K562 (cell line): Measurements from ENCODE around the gene KCNN3. TPM values are rescaled to one million over a fixed set of nuclear protein-coding genes. Genes with fewer than 3 reads are reported as not detected.

Source experiments
- ATAC-seq: fragments of 200-7000 bp; cut with Tn5 transposase; 3 replicates; pipeline ENCODE4 v1.9.1; 2020; ENCODE audit warnings: moderate library complexity
- BruUV-seq: library from RNA; stranded (reverse); fragments of 400-500 nt; replicated peaks from 2 replicates; lab custom pipeline; 2021; lab: Mats Ljungman, UMichigan
- CTCF ChIA-PET: fragments of 300-600 bp; formaldehyde crosslinking; extraction: SDS; loops from one replicate; lab custom pipeline; 2021; ENCODE audit warnings: low intra/inter-chr PET ratio; lab: Yijun Ruan, JAX
- POLR2A ChIA-PET: fragments of 300-600, 350-650 bp; sonication (Branson Sonifier 250); formaldehyde crosslinking; extraction: SDS; loops from one replicate; lab custom pipeline; 2021; ENCODE audit warnings: antibody characterized with exemption, inconsistent platforms; lab: Yijun Ruan, JAX
- DNase-seq, 4 experiments: peaks; one replicate each; pipeline versions ENCODE4 v3.0.0 to v3.0.0-alpha.2; 2011 to 2018; ENCODE audit warnings: low spot score in 3 of 4, mixed read lengths in 3 of 4; ENCODE audit errors: extremely low read depth in 1 of 4
- FAIRE-seq: peaks from 2 replicates; lab custom pipeline; 2011; peaks lifted over from hg19 to GRCh38; lab: Jason Lieb, UNC
- H2AFZ ChIP-seq: 2 replicates; pipeline ENCODE4 v1.6.0; 2011; ENCODE audit warnings: low read depth, low read length, control low read depth, inconsistent platforms
- H3K27ac ChIP-seq: fragments of 200-600 bp; 3 replicates; pipeline ENCODE4 v1.8.0; 2011; ENCODE audit warnings: low read depth, mild to moderate bottlenecking, control low read depth, inconsistent platforms, low read length, moderate library complexity, mixed read lengths; ENCODE audit errors: extremely low read depth
- H3K27me3 ChIP-seq, 2 experiments: fragments of 300-600 bp in 1 of 2; 2 replicates in 1 of 2; 3 replicates in 1 of 2; pipeline versions ENCODE4 v1.6.0 to v1.8.0; 2011; ENCODE audit warnings: inconsistent platforms in 2 of 2, low read length in 2 of 2, mild to moderate bottlenecking in 1 of 2, mixed read lengths in 1 of 2, moderate library complexity in 1 of 2; ENCODE audit not compliant: control insufficient read depth in 2 of 2, insufficient read depth in 2 of 2
- H3K36me3 ChIP-seq: fragments of 300-600 bp; 3 replicates; pipeline ENCODE4 v1.8.0; 2011; ENCODE audit warnings: mild to moderate bottlenecking, low read length, inconsistent platforms; ENCODE audit not compliant: control insufficient read depth, insufficient read depth
- H3K4me1 ChIP-seq, 2 experiments: fragments of 200-600 bp in 1 of 2; replicated peaks in 1 of 2; 2 replicates in 1 of 2; 3 replicates in 1 of 2; pipeline versions ENCODE4 v1.5.1 to v1.8.0; 2011; ENCODE audit warnings: inconsistent platforms in 2 of 2, low read length in 2 of 2, mild to moderate bottlenecking in 1 of 2, mixed read lengths in 1 of 2, moderate library complexity in 1 of 2; ENCODE audit not compliant: control insufficient read depth in 2 of 2, insufficient read depth in 2 of 2
- H3K4me2 ChIP-seq: 2 replicates; pipeline ENCODE4 v1.6.1; 2011; ENCODE audit warnings: low read length, control low read depth, inconsistent platforms, mixed read lengths; ENCODE audit not compliant: insufficient read depth
- H3K4me3 ChIP-seq: fragments of 200-600 bp; sonication (generic), shearing (Covaris generic); 2 replicates; pipeline ENCODE4 v1.5.1; 2016; ENCODE audit warnings: control low read depth, inconsistent platforms
- H3K79me2 ChIP-seq: fragments of 200-600 bp; 3 replicates; pipeline ENCODE4 v1.8.0; 2011; ENCODE audit warnings: low read length, inconsistent platforms; ENCODE audit not compliant: control insufficient read depth, insufficient read depth
- H3K9ac ChIP-seq, 2 experiments: 2 replicates each; pipeline versions ENCODE4 v1.6.0 to v1.6.1; 2011; ENCODE audit warnings: low read depth in 2 of 2, low read length in 2 of 2, control low read depth in 1 of 2, inconsistent platforms in 1 of 2, mild to moderate bottlenecking in 1 of 2, mixed read lengths in 1 of 2; ENCODE audit not compliant: insufficient read depth in 1 of 2
- H3K9me1 ChIP-seq: one replicate; pipeline ENCODE4 v1.6.0; 2011; ENCODE audit warnings: inconsistent platforms, mild to moderate bottlenecking, low read length, moderate library complexity; ENCODE audit not compliant: control insufficient read depth, insufficient read depth
- H3K9me3 ChIP-seq: replicated peaks from 2 replicates; pipeline ENCODE4 v1.5.1; 2011; ENCODE audit warnings: low read depth, low read length, inconsistent platforms; ENCODE audit not compliant: control insufficient read depth, insufficient read depth
- H4K20me1 ChIP-seq: replicated peaks from 2 replicates; pipeline ENCODE4 v1.6.1; 2011; ENCODE audit warnings: low read length, inconsistent platforms, mixed read lengths; ENCODE audit not compliant: control insufficient read depth, insufficient read depth
- ADNP ChIP-seq: fragments of 200-800 bp; sonication (Bioruptor generic); IDR thresholded peaks from 2 replicates; pipeline ENCODE4 v1.6.1; 2016; ENCODE audit warnings: missing genetic modification characterization, missing compliant biosample characterization
- ATF1 ChIP-seq, 2 experiments: fragments of 450-650 bp in 1 of 2; IDR thresholded peaks; 2 replicates each; pipeline ENCODE4 v1.6.1; 2016; ENCODE audit warnings: missing compliant biosample characterization in 1 of 2, missing genetic modification characterization in 1 of 2
- BCOR ChIP-seq: fragments of 450-650 bp; IDR thresholded peaks from 2 replicates; pipeline ENCODE4 v1.6.1; 2016
- CBX1 ChIP-seq: sonication (generic); IDR thresholded peaks from 2 replicates; pipeline ENCODE4 v1.6.1; 2016; ENCODE audit warnings: antibody characterized with exemption, low read depth, mild to moderate bottlenecking
- DACH1 ChIP-seq: fragments of 450-650 bp; IDR thresholded peaks from 2 replicates; pipeline ENCODE4 v1.6.1; 2018; ENCODE audit not compliant: partially characterized antibody
- FOXM1 ChIP-seq, 2 experiments: fragments of 450-650 bp in 1 of 2; sonication (generic) in 1 of 2; formaldehyde crosslinking in 1 of 2; IDR thresholded peaks; 2 replicates each; pipeline versions ENCODE4 v1.6.1 to v1.9.0; 2017 to 2022; ENCODE audit warnings: low read depth in 2 of 2, mild to moderate bottlenecking in 2 of 2, missing genetic modification reagents in 1 of 2, moderate library complexity in 1 of 2
- KDM1A ChIP-seq, 2 experiments: fragments of 450-650 bp; IDR thresholded peaks; 2 replicates each; pipeline ENCODE4 v1.6.1; 2016; ENCODE audit warnings: mild to moderate bottlenecking in 2 of 2
- PHB2 ChIP-seq: fragments of 450-650 bp; IDR thresholded peaks from 2 replicates; pipeline ENCODE4 v1.6.1; 2017; ENCODE audit warnings: low read depth
- PRPF4 ChIP-seq: fragments of 200-400 bp; formaldehyde crosslinking; IDR thresholded peaks from one replicate; pipeline ENCODE4 v1.6.1; 2017; ENCODE audit warnings: low read length, low read depth, mild to moderate bottlenecking; ENCODE audit not compliant: insufficient read depth, poor library complexity, severe bottlenecking
- RAD21 ChIP-seq, 2 experiments: fragments of 250-450 bp in 1 of 2; fragments of 450-650 bp in 1 of 2; sonication (Bioruptor Pico) in 1 of 2; formaldehyde crosslinking in 1 of 2; IDR thresholded peaks in 1 of 2; conservative IDR thresholded peaks in 1 of 2; 2 replicates each; pipeline versions ENCODE4 v1.4.0 to v1.8.0; 2020 to 2022; ENCODE audit warnings: mild to moderate bottlenecking in 2 of 2, moderate library complexity in 1 of 2
- RBM25 ChIP-seq: fragments of 200-400 bp; formaldehyde crosslinking; IDR thresholded peaks from 2 replicates; pipeline ENCODE4 v1.6.1; 2018; ENCODE audit warnings: low read length, low read depth, moderate library complexity; ENCODE audit not compliant: severe bottlenecking
- SMARCA5 ChIP-seq: fragments of 450-650 bp; IDR thresholded peaks from 2 replicates; pipeline ENCODE4 v1.6.1; 2016
- SPI1 ChIP-seq: IDR thresholded peaks from 2 replicates; pipeline ENCODE4 v1.6.1; 2011; ENCODE audit warnings: low read depth, low read length, control low read depth, borderline replicate concordance
- ZC3H11A ChIP-seq: IDR thresholded peaks from 2 replicates; pipeline ENCODE4 v1.6.1; 2012; ENCODE audit warnings: low read depth, low read length, improper control_type of control experiment
- ZFP36 ChIP-seq: fragments of 150-350 bp; IDR thresholded peaks from 2 replicates; pipeline ENCODE4 v1.6.1; 2018; ENCODE audit warnings: low read length, low read depth; ENCODE audit not compliant: partially characterized antibody
- ZNF282 ChIP-seq: sonication (generic); formaldehyde crosslinking; IDR thresholded peaks from 2 replicates; pipeline ENCODE4 v1.8.1; 2023; ENCODE audit warnings: missing genetic modification reagents
- WGBS: fragments of 100-300 bp; shearing (Covaris generic); methylation state at CpG from one replicate; pipeline ENCODE4 v1.1.6; 2016; ENCODE audit warnings: low coverage, mixed read lengths; ENCODE audit not compliant: insufficient coverage; ENCODE audit errors: missing lambda C conversion rate; 5-methylcytosine and 5-hydroxymethylcytosine counted together
- in situ Hi-C: fragments of 300-500 bp; cut with MboI; formaldehyde crosslinking; loops from 4 replicates; pipeline ENCODE4 v1.15.0; 2018; ENCODE audit warnings: inconsistent platforms, mixed read lengths
- intact Hi-C: fragments of 100-400 bp; cut with micrococcal nuclease; formaldehyde crosslinking; loops from 2 replicates; pipeline ENCODE4 v1.14.2; 2022
- polyA plus RNA-seq, 8 experiments: library from polyadenylated mRNA; depleted of rRNA in 4 of 8; stranded (reverse) in 5 of 8; unstranded in 3 of 8; fragments of >200 nt; fragmentation: Nextera tagmentation in 2 of 8; fragmentation: Illumina TruSeq in 1 of 8; extraction: Ambion mirVana in 2 of 8; extraction: Trizol in 1 of 8; gene quantifications; 2 replicates each; pipeline versions ENCODE4 v1.2.1 to v1.2.3, GENCODE V29; 2011 to 2014; ENCODE audit warnings: inconsistent platforms in 1 of 8, missing spikeins in 1 of 8
- total RNA-seq, 7 experiments: library from RNA; depleted of rRNA in 6 of 7; stranded (reverse); fragments of >200 nt in 6 of 7; fragmentation: Illumina TruSeq in 2 of 7; extraction: Trizol in 2 of 7; gene quantifications; 2 replicates each; pipeline versions ENCODE4 v1.2.1 to v1.2.3, GENCODE V29; 2011 to 2021; ENCODE audit warnings: low replicate concordance in 1 of 7

KCNN3 gene
- total and polyA plus RNA-seq, 9 of the 15 experiments (the other 6 are each of a cell fraction or from before 2014, with no cell fraction given): 0.02 to 0.03 TPM; not detected in 7

DNA sequence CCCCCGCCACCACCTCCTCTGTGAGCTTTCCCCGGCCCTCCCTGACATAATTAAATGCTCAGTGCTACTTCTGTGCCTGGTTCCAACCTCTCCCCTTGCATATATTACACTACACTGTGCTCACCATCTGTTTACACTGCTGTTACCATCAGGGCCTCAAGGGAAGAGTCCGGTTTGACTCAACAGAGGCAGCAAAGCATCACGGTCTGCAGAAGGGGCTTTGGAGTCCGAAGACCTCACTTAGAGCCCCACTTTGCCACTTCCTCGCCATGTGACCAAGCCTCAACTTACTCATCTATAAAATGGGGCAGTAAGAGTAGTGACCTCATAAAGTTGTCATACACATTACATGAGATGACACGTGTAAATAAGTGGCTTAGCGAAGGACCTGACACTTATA lies 27.4 kb downstream of the KCNN3 start:
- DNase-seq (no peak), ATAC-seq (no peak), FAIRE-seq (no peak)
- Histone ChIP-seq H3K9me1 (no peaks in the 10 kb centered on the region), H3K79me2 (no peaks in the 10 kb centered on the region), H4K20me1 (0 out of 2 replicates have a peak, but pooled peaks cover 4% of the 10 kb centered on the region), H3K9me3 (no peaks in the 10 kb centered on the region), H3K4me1 (peaks cover 0 to 17% of the 10 kb centered on the region in 2 experiments; a peak in 2 of 5 replicates), H3K27me3 (peaks cover 32 to 69% of the 10 kb centered on the region in 2 experiments), H3K4me3 (no peak overlapping the region), H3K27ac (no peak overlapping the region), H3K9ac (no peak overlapping the region), H3K36me3 (no peaks in the 10 kb centered on the region), H3K4me2 (no peak overlapping the region), H2AFZ (no peak overlapping the region)
- no TSS peak for BruUV-seq
- 13% methylated on average over 7 of the region's 8 CpGs for WGBS
- intact Hi-C loops: no loop called here
- in situ Hi-C loops: no loop called here
- TF ChIP-seq BCOR (peak; percentile 83), RAD21 (CRISPR knock-in tag; conservative IDR thresholded peaks at IDR 0.05 in 1 of 2, IDR thresholded peaks at IDR 0.05 in 1 of 2) (no peak), KDM1A (IDR thresholded peaks at IDR 0.05) (peak; percentile 45 to 53; a peak in 3 of 4 replicates), CBX1 (peak; percentile 34; the same call in 1 of the 2 replicates), DACH1 (no peak), ADNP (tag) (0 out of 2 replicates have a peak, but pooled peaks have one; percentile 45), ATF1 (CRISPR knock-in tag; IDR thresholded peaks at IDR 0.05) (no peak), ATF1 (tag; IDR thresholded peaks at IDR 0.05) (peak; percentile 22; the same call in 1 of the 2 replicates), RBM25 (peak; percentile 79), SMARCA5 (peak; percentile 45; the same call in 1 of the 2 replicates), PHB2 (no peak), PRPF4 (no peak), FOXM1 (IDR thresholded peaks at IDR 0.05; ENCODE audit: low read depth) (no peak), FOXM1 (CRISPR knock-in tag; IDR thresholded peaks at IDR 0.05; ENCODE audit: low read depth) (no peak), ZC3H11A (no peak), ZNF282 (CRISPR knock-in tag) (no peak), SPI1 (no peak), ZFP36 (no peak)
- POLR2A ChIA-PET: interaction anchor here (0.5 to 0.9 kb wide), 3 partner anchors 30 to 480 kb away, joined by 3 to 4 read pairs (median 3); no protein-coding TSS in a partner anchor
- CTCF ChIA-PET: no interaction called here
